SKM-1 (cell line): ENCODE results near the gene NRCAM.

Experiments used
- DNase-seq: peaks from one replicate; lab custom pipeline; 2025; ENCODE audit not compliant: unreplicated experiment; lab: John Stamatoyannopoulos, UW

Gene NRCAM

GRCh38 chr7:108222236-108222892, 233.9 kb downstream of the NRCAM start:
- DNase-seq = no peak

GRCh38 chr7:108211382-108212201, 244.6 kb downstream of the NRCAM start:
- no peak for DNase-seq

- no peak for DNase-seq
These were observed 245.4 kb downstream of the NRCAM start for GRCh38 chr7:108210796-108211195.

GRCh38 chr7:108205311-108205710, 250.9 kb downstream of the NRCAM start:
- no peak for DNase-seq

- no peak for DNase-seq
These were observed 251.9 kb downstream of the NRCAM start for GRCh38 chr7:108204281-108204796.

GRCh38 chr7:108203537-108203936, 252.7 kb downstream of the NRCAM start:
- no peak for DNase-seq

GRCh38 chr7:108202743-108203142, 253.5 kb downstream of the NRCAM start:
- DNase-seq = no peak

DNA sequence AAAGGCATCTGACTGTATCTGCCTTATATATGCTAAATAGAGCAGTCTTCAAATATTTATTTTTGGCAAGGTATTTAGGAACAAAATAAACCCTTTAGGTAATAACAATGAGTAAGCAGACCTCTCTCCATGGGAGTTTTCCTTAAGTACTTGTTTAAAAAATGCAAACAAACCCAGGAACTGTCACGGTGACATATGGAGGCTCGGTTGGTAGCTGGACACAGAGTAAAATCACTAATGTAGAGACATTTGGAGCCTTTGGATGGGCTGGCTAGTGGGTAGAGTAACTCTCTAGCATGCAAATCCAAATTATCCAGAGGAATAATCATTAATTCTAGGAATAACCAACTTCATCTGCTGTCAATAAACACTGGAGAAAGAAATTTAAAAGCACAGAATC, 254.5 kb downstream of the NRCAM start:
- DNase-seq = no peak

DNA sequence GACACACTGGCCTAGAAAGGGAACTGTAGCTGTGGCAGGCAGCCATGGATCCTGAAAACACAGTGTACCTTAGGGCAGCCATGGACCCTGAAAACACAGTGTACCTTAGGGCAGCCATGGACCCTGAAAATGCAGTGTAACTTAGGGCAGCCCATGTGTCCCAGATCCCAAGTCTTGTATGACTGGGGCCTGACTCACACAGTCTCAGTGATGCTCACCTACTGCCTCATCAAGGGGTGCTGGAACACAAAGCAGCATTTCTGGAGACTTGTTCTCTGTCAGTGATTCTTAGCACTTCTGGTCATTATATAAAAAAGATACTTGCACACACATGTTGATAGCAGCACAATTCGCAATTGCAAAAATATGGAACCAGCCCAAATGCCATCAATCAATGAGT, 255.9 kb downstream of the NRCAM start:
- no peak for DNase-seq

- no peak for DNase-seq
These were observed 258.7 kb downstream of the NRCAM start for GRCh38 chr7:108197371-108198091.

DNA sequence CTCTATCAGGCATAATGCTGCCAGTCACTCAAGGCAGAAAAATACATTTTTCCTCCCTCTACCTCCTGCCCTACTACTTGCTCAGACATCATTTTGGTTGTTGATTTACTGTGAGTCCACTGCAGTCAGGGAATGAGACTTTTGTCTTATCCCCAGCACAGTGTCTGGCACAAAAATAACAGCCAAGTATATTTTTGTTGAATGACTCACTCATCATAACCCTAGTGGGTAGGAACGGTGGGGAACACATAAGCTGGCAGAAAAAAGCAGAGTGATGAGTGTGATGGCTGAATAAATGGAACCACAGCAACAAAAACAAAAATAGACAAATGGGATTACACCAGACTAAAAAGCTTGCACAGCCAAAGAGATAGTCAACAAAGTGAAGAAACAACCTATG, 260.2 kb downstream of the NRCAM start:
- DNase-seq = no peak

- no peak for DNase-seq
These were observed 262.4 kb downstream of the NRCAM start for GRCh38 chr7:108193594-108194498.

GRCh38 chr7:108190891-108191290, 265.3 kb downstream of the NRCAM start:
- no peak for DNase-seq

DNA sequence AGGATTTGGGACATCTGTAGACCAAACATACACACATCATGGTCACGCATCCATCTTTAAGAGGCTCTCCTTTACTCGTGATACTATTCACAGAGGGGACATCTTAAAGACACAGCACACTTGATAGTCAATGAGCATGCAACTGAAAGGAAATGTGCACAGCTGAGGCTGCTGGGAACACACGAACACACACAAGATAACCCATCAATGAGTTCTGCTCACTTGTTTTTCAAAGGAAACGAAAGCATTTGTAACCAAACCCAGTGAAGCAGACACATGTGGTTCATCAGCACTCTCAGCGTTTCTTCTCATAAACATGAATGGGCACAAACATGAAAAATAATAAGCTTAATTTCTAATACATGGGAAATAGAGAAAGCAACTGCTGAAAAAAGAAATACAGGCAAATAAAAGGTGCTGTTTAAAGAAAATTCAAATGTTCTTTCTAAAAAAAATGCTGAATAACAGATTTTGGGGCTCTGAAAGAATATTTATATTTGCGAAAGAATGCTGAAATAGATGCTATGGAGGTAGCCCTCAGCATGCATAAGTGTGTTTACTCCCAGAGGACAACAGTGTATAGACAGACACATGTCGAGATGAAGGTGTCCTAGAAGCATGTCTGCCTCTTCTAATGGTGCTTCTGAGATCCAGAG, 266.4 kb downstream of the NRCAM start:
- DNase-seq = no peak

DNA sequence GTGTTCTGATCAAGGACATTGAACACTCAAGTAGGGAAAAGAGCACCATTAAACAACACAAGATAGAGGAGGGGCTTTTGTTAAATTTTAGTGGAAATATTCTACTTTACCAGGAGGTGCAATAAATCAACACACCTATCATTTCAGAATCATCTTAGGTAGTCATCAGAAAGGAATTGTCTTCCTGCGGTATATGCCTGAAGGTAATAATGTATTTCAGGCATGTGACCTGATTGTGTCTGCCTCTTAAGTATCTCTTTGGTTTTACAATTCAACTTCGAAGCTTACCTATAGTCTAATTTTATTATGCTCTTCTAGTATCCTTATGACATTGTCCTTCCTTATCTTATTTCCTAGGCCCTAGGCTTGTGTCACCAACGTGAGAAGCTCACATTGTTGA, 267.5 kb downstream of the NRCAM start:
- no peak for DNase-seq

- DNase-seq = no peak
These were observed 274.9 kb downstream of the NRCAM start for GRCh38 chr7:108181073-108181985.

GRCh38 chr7:108178398-108178797, 277.8 kb downstream of the NRCAM start:
- no peak for DNase-seq

GRCh38 chr7:108171164-108171563, 285.1 kb downstream of the NRCAM start:
- DNase-seq = no peak

- no peak for DNase-seq
These were observed 286.0 kb downstream of the NRCAM start for GRCh38 chr7:108170251-108170650.
